ENCODE results near the gene PATL2.
"Not testable (repeated sequence)": the region's sequence is repeated elsewhere in the genome, so short reads cannot be mapped to it uniquely, and the experiment has no call there.

Gene PATL2

DNA sequence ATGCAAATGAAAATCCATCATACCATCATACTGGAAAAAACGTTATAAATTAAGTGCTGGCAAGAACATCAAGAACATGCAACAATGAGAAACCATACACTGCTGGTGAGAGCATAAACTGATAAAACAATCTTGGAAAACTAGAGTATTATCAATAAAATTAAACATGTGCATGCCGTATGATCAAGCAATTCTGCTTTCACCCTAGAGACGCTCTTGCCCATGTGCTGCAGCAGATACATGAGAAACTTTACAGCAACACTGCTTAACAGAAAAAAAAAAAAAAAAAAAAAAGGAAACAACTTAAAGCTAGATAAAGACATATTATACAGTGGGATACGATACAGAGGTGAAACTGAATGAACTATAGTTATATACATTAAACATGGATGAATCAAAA, 69.5 kb downstream of the PATL2 start:
- DNase-seq: no peak

- no peak for DNase-seq
These were observed 74.1 kb downstream of the PATL2 start for GRCh38 chr15:44636976-44637375.

DNA sequence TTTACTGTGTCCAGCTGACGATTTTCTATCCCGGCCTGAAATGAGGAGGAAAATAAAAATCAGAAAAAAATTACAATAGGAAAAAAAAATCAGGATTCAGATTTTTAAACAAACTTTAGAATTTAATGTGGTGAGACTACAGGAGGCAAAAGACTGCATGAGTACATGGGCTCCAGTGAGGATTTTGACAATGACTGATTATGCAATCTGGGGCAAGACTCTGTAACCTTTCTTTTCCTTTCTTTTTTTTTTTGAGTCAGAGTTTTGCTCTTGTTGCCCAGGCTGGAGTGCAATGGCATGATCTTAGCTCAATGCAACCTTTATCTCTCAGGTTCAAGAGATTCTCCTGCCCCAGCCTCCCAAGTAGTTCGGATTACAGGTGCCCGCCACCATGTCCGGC, 77.5 kb downstream of the PATL2 start:
- no peak for DNase-seq

GRCh38 chr15:44625286-44625685, 85.8 kb downstream of the PATL2 start:
- DNase-seq: not testable (repeated sequence)

DNA sequence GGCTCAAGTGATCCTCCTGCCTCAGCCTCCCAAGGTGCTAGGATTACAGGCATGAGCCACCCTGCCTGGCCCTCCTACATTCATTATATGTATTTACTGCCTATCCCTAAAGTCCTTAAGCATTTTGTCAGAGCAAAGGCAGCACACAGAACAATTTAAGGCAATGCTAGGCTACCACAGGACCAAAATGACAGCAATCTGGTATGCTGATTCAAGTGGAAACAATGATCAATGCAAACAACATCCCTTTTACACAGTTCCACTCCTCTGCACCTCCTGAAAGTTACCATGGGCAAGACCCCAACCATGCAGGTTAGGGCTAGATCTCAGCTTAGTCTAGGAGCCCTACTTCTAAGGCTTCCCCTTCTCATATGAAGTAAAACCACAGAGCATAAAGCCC, 87.9 kb downstream of the PATL2 start:
- DNase-seq: no peak

DNA sequence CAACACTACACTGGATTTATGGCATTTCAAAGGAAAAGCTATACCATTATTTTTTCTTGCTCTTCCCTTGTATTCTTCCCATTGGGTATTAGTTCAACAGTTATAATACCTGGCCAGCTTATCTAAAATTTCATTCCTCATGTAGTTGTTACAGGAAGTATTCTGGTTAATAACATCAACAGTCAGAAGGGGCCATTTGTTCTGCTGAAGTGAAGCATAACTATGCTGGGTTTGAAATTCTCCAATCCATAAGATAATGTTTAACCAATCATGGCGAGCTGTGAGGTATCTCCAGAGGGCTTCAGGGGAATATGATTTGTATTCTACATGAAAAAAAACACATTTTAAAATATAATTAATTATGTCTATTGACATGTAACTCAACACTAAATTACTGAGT, 91.0 kb downstream of the PATL2 start:
- DNase-seq: no peak

DNA sequence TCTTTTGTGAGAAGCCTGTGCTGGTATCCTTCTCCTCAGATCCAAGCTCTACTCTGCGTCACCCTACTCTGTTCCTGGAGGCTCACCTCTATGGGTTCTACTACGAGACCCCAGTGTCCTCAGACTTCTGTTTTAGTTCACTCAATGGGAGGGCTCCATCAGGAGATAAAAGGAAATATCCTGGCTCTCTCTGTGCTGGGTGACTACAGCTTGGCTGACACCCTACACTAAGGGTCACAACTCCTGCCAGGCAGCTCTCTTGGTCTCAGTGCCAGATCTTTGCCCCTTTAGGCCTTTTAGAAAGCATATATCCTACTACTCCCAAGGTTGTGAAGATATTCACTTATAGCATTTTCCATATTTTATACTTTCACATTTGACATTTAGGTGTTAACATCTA, 94.1 kb downstream of the PATL2 start:
- no peak for DNase-seq
